Measurements from ENCODE around the gene GALNT18. TPM values are rescaled to one million over a fixed set of nuclear protein-coding genes. Genes with fewer than 3 reads are reported as not detected.

GALNT18 gene
- total RNA-seq, 2 experiments from 2014 or later = 3.6 to 3.8 TPM

- POLR2A ChIA-PET = no interaction called here
- CTCF ChIA-PET = interaction anchor here (0.5 kb wide), 1 partner anchor 414 kb away, joined by 3 read pairs; no protein-coding TSS in a partner anchor
These were observed 49.9 kb downstream of the GALNT18 start for GRCh38 chr11:11571893-11572292.

- POLR2A ChIA-PET = no interaction called here
- CTCF ChIA-PET = no interaction called here
These were observed 51.0 kb downstream of the GALNT18 start for GRCh38 chr11:11570823-11571222.

- POLR2A ChIA-PET = no interaction called here
- CTCF ChIA-PET = no interaction called here
These were observed 51.8 kb downstream of the GALNT18 start for GRCh38 chr11:11569936-11570491.

GRCh38 chr11:11568651-11569229, 53.1 kb downstream of the GALNT18 start:
- POLR2A ChIA-PET = interaction anchor here (0.6 kb wide), 1 partner anchor 318 kb away, joined by 3 read pairs; no protein-coding TSS in a partner anchor

GRCh38 chr11:11567936-11568650, 53.7 kb downstream of the GALNT18 start:
- POLR2A ChIA-PET = no interaction called here
- CTCF ChIA-PET = no interaction called here

More at GRCh38 chr11:11568651-11569229, 53.1 kb downstream of the GALNT18 start:
- CTCF ChIA-PET = no interaction called here

- ChIA-PET CTCF (no interaction called here), POLR2A (no interaction called here)
These were observed 56.2 kb downstream of the GALNT18 start for GRCh38 chr11:11565636-11566035.

GRCh38 chr11:11563200-11563975, 58.4 kb downstream of the GALNT18 start:
- POLR2A ChIA-PET = no interaction called here
- CTCF ChIA-PET = no interaction called here

GRCh38 chr11:11561991-11562390, 59.8 kb downstream of the GALNT18 start:
- CTCF ChIA-PET = no interaction called here
- POLR2A ChIA-PET = no interaction called here

- POLR2A ChIA-PET = no interaction called here
- CTCF ChIA-PET = no interaction called here
These were observed 63.0 kb downstream of the GALNT18 start for GRCh38 chr11:11558826-11559225.

GRCh38 chr11:11558396-11558795, 63.4 kb downstream of the GALNT18 start:
- ChIA-PET CTCF (no interaction called here), POLR2A (no interaction called here)

GRCh38 chr11:11555208-11555607, 66.6 kb downstream of the GALNT18 start:
- POLR2A ChIA-PET = no interaction called here
- CTCF ChIA-PET = no interaction called here

GRCh38 chr11:11553573-11553972, 68.2 kb downstream of the GALNT18 start:
- CTCF ChIA-PET = no interaction called here

GRCh38 chr11:11552529-11553087, 69.2 kb downstream of the GALNT18 start:
- CTCF ChIA-PET = no interaction called here
- POLR2A ChIA-PET = no interaction called here

More at GRCh38 chr11:11553573-11553972, 68.2 kb downstream of the GALNT18 start:
- POLR2A ChIA-PET = no interaction called here

- ChIA-PET POLR2A (no interaction called here), CTCF (interaction anchor here (0.6 kb wide), 1 partner anchor 27 kb away, joined by 3 read pairs; no protein-coding TSS in a partner anchor)
These were observed 71.3 kb downstream of the GALNT18 start for GRCh38 chr11:11550534-11550933.

GRCh38 chr11:11545285-11546275, 76.2 kb downstream of the GALNT18 start:
- ChIA-PET POLR2A (no interaction called here), CTCF (no interaction called here)

- POLR2A ChIA-PET = no interaction called here
These were observed 78.1 kb downstream of the GALNT18 start for GRCh38 chr11:11543656-11544055.

GRCh38 chr11:11540157-11540556, 81.6 kb downstream of the GALNT18 start:
- ChIA-PET CTCF (no interaction called here), POLR2A (no interaction called here)

More at GRCh38 chr11:11543656-11544055, 78.1 kb downstream of the GALNT18 start:
- CTCF ChIA-PET = no interaction called here

- POLR2A ChIA-PET = no interaction called here
- CTCF ChIA-PET = no interaction called here
These were observed 83.4 kb downstream of the GALNT18 start for GRCh38 chr11:11538277-11538960.

GRCh38 chr11:11537871-11538270, 83.9 kb downstream of the GALNT18 start:
- CTCF ChIA-PET = no interaction called here
- POLR2A ChIA-PET = no interaction called here
